HEK293 (cell line): Measurements from ENCODE around the gene TECTA.

Experiments used
- CTCF ChIA-PET: fragments of 350-600 bp; formaldehyde crosslinking; extraction: SDS; loops from one replicate; lab custom pipeline; 2021; ENCODE audit warnings: antibody characterized with exemption; lab: Yijun Ruan, JAX
- POLR2A ChIA-PET: fragments of 300-600 bp; formaldehyde crosslinking; extraction: SDS; loops from one replicate; lab custom pipeline; 2020; ENCODE audit warnings: antibody characterized with exemption, inconsistent platforms; lab: Yijun Ruan, JAX
- H3K27ac ChIP-seq: fragments of 200-500 bp; sonication (Bioruptor generic); 2 replicates; pipeline ENCODE4 v1.5.1; 2014; ENCODE audit warnings: low read depth, low read length, control low read depth, inconsistent platforms; ENCODE audit errors: extremely low read depth
- H3K36me3 ChIP-seq, 2 experiments: fragments of 200-500 bp in 1 of 2; sonication (Bioruptor generic) in 1 of 2; 1 replicate in 1 of 2; 2 replicates in 1 of 2; pipeline ENCODE4 v1.5.1; 2014 to 2017; ENCODE audit warnings: inconsistent platforms in 2 of 2, low read length in 2 of 2; ENCODE audit not compliant: control insufficient read depth in 2 of 2, insufficient read depth in 1 of 2
- H3K4me1 ChIP-seq: fragments of 200-500 bp; sonication (Bioruptor generic); 2 replicates; pipeline ENCODE4 v1.5.1; 2014; ENCODE audit warnings: mild to moderate bottlenecking, low read length, inconsistent platforms; ENCODE audit not compliant: control insufficient read depth, insufficient read depth
- H3K4me3 ChIP-seq: 2 replicates; pipeline ENCODE4 v1.5.1; 2011; ENCODE audit warnings: low read depth, mild to moderate bottlenecking, control low read depth, low read length, moderate library complexity
- H3K9me3 ChIP-seq: fragments of 200-500 bp; sonication (Bioruptor generic); 2 replicates; pipeline ENCODE4 v1.5.1; 2014; ENCODE audit warnings: low read depth, low read length, inconsistent platforms; ENCODE audit not compliant: control insufficient read depth, insufficient read depth
- BCL11B ChIP-seq: fragments of 450-650 bp; formaldehyde crosslinking; IDR thresholded peaks from 2 replicates; pipeline ENCODE4 v1.5.1; 2016; ENCODE audit warnings: low read depth, missing biosample characterization, missing genetic modification characterization
- GLI2 ChIP-seq: fragments of 450-650 bp; formaldehyde crosslinking; IDR thresholded peaks from 2 replicates; pipeline ENCODE4; 2017; ENCODE audit warnings: missing biosample characterization, missing genetic modification characterization, low read depth, borderline replicate concordance
- HOXA7 ChIP-seq: sonication (generic); formaldehyde crosslinking; IDR thresholded peaks from 2 replicates; pipeline ENCODE4 v1.8.1; 2022; ENCODE audit warnings: missing genetic modification reagents, borderline replicate concordance
- ZFP41 ChIP-seq: fragments of 450-650 bp; formaldehyde crosslinking; IDR thresholded peaks from 2 replicates; pipeline ENCODE4 v1.5.1; 2016; ENCODE audit warnings: missing biosample characterization, missing genetic modification characterization, borderline replicate concordance
- ZNF24 ChIP-seq: fragments of 450-650 bp; formaldehyde crosslinking; IDR thresholded peaks from 2 replicates; pipeline ENCODE4 v1.5.1; 2016; ENCODE audit warnings: missing biosample characterization, missing genetic modification characterization
- ZNF423 ChIP-seq: fragments of 450-650 bp; formaldehyde crosslinking; IDR thresholded peaks from 2 replicates; pipeline ENCODE4 v1.5.1; 2016; ENCODE audit warnings: missing biosample characterization, missing genetic modification characterization
- ZNF530 ChIP-seq: fragments of 450-650 bp; formaldehyde crosslinking; IDR thresholded peaks from 2 replicates; pipeline ENCODE4 v1.5.1; 2016; ENCODE audit warnings: low read depth, missing biosample characterization, missing genetic modification characterization
- ZNF549 ChIP-seq: fragments of 450-650 bp; IDR thresholded peaks from 2 replicates; pipeline ENCODE4 v1.5.1; 2018; ENCODE audit warnings: missing biosample characterization, missing genetic modification characterization, mild to moderate bottlenecking, inconsistent platforms, moderate library complexity
- ZNF621 ChIP-seq: fragments of 450-650 bp; formaldehyde crosslinking; IDR thresholded peaks from 2 replicates; pipeline ENCODE4 v1.5.1; 2017; ENCODE audit warnings: missing biosample characterization, missing genetic modification characterization
- ZNF658 ChIP-seq: fragments of 450-650 bp; formaldehyde crosslinking; IDR thresholded peaks from 2 replicates; pipeline ENCODE4; 2016; ENCODE audit warnings: missing biosample characterization, missing genetic modification characterization
- ZNF664 ChIP-seq: fragments of 450-650 bp; formaldehyde crosslinking; IDR thresholded peaks from 2 replicates; pipeline ENCODE4 v1.5.1; 2016; ENCODE audit warnings: missing biosample characterization, missing genetic modification characterization
- ZNF670 ChIP-seq: fragments of 450-650 bp; formaldehyde crosslinking; IDR thresholded peaks from 2 replicates; pipeline ENCODE4 v1.5.1; 2016; ENCODE audit warnings: missing biosample characterization, missing genetic modification characterization, low read depth
- ZNF701 ChIP-seq: fragments of 450-650 bp; formaldehyde crosslinking; IDR thresholded peaks from 2 replicates; pipeline ENCODE4 v1.5.1; 2016; ENCODE audit warnings: missing biosample characterization, missing genetic modification characterization
- ZXDB ChIP-seq: fragments of 450-650 bp; formaldehyde crosslinking; IDR thresholded peaks from 2 replicates; pipeline ENCODE4 v1.5.1; 2016; ENCODE audit warnings: missing biosample characterization, missing genetic modification characterization
- TF ChIP-seq, protein P1 (sequence below): fragments of 450-650 bp; formaldehyde crosslinking; IDR thresholded peaks from 2 replicates; pipeline ENCODE4 v1.5.1; 2016; ENCODE audit warnings: missing biosample characterization, missing genetic modification characterization
- TF ChIP-seq, protein P2 (sequence below): fragments of 450-650 bp; formaldehyde crosslinking; IDR thresholded peaks from 2 replicates; pipeline ENCODE4 v1.5.1; 2016; ENCODE audit warnings: missing biosample characterization, missing genetic modification characterization
- TF ChIP-seq, protein P3 (sequence below): fragments of 450-650 bp; IDR thresholded peaks from 2 replicates; pipeline ENCODE4 v1.5.1; 2018; ENCODE audit warnings: missing biosample characterization, mild to moderate bottlenecking, missing genetic modification characterization
- TF ChIP-seq, protein P4 (sequence below): fragments of 450-650 bp; formaldehyde crosslinking; IDR thresholded peaks from 2 replicates; pipeline ENCODE4 v1.5.1; 2016; ENCODE audit warnings: missing biosample characterization, missing genetic modification characterization
- TF ChIP-seq, protein P5 (sequence below): fragments of 450-650 bp; formaldehyde crosslinking; IDR thresholded peaks from 2 replicates; pipeline ENCODE4; 2016; ENCODE audit warnings: missing biosample characterization, missing genetic modification characterization

Gene TECTA

DNA sequence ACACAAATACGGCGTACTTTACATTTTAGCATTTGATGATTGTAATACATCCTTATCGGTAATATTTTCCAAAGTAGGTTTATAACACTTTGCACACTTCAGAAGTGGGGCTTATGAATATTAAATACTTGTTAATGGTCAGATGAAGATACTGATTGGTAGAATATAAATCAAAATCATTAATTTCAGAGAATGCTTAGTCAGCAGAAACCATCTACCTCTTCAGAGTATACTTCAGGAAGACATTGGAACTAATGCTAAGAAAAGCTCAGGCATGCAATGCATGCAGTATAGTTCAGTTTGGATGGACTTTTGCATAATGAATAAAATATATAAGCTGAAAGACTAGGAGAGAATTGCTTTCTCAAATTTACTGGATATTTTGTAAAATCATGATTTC, 19.7 kb upstream of the TECTA start:
- POLR2A ChIA-PET: no interaction called here
- Histone ChIP-seq H3K9me3 (no peaks in the 10 kb centered on the region), H3K4me3 (no peak overlapping the region), H3K27ac (no peak overlapping the region), H3K4me1 (no peaks in the 10 kb centered on the region), H3K36me3 (peaks cover 0 to 6% of the 10 kb centered on the region in 2 experiments; a peak in 2 of 3 replicates)
- CTCF ChIA-PET: interaction anchor here (0.5 kb wide), 1 partner anchor 778 kb away, joined by 3 read pairs; no protein-coding TSS in a partner anchor
- TF ChIP-seq, protein P1, sequence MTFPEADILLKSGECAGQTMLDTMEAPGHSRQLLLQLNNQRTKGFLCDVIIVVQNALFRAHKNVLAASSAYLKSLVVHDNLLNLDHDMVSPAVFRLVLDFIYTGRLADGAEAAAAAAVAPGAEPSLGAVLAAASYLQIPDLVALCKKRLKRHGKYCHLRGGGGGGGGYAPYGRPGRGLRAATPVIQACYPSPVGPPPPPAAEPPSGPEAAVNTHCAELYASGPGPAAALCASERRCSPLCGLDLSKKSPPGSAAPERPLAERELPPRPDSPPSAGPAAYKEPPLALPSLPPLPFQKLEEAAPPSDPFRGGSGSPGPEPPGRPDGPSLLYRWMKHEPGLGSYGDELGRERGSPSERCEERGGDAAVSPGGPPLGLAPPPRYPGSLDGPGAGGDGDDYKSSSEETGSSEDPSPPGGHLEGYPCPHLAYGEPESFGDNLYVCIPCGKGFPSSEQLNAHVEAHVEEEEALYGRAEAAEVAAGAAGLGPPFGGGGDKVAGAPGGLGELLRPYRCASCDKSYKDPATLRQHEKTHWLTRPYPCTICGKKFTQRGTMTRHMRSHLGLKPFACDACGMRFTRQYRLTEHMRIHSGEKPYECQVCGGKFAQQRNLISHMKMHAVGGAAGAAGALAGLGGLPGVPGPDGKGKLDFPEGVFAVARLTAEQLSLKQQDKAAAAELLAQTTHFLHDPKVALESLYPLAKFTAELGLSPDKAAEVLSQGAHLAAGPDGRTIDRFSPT: no peak
- TF ChIP-seq, protein P2, sequence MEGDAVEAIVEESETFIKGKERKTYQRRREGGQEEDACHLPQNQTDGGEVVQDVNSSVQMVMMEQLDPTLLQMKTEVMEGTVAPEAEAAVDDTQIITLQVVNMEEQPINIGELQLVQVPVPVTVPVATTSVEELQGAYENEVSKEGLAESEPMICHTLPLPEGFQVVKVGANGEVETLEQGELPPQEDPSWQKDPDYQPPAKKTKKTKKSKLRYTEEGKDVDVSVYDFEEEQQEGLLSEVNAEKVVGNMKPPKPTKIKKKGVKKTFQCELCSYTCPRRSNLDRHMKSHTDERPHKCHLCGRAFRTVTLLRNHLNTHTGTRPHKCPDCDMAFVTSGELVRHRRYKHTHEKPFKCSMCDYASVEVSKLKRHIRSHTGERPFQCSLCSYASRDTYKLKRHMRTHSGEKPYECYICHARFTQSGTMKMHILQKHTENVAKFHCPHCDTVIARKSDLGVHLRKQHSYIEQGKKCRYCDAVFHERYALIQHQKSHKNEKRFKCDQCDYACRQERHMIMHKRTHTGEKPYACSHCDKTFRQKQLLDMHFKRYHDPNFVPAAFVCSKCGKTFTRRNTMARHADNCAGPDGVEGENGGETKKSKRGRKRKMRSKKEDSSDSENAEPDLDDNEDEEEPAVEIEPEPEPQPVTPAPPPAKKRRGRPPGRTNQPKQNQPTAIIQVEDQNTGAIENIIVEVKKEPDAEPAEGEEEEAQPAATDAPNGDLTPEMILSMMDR (tag by site-specific recombination): no peak
- TF ChIP-seq ZNF701 (no peak), ZNF664 (tag by site-specific recombination) (no peak), BCL11B (tag by site-specific recombination) (no peak), ZFP41 (tag by site-specific recombination) (no peak), HOXA7 (no peak), ZNF24 (tag by site-specific recombination) (no peak), ZNF621 (tag by site-specific recombination) (no peak), ZNF670 (tag by site-specific recombination) (no peak)
- TF ChIP-seq, protein P3, sequence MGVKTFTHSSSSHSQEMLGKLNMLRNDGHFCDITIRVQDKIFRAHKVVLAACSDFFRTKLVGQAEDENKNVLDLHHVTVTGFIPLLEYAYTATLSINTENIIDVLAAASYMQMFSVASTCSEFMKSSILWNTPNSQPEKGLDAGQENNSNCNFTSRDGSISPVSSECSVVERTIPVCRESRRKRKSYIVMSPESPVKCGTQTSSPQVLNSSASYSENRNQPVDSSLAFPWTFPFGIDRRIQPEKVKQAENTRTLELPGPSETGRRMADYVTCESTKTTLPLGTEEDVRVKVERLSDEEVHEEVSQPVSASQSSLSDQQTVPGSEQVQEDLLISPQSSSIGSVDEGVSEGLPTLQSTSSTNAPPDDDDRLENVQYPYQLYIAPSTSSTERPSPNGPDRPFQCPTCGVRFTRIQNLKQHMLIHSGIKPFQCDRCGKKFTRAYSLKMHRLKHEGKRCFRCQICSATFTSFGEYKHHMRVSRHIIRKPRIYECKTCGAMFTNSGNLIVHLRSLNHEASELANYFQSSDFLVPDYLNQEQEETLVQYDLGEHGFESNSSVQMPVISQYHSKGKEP (tag by site-specific recombination): no peak
- TF ChIP-seq, protein P4, sequence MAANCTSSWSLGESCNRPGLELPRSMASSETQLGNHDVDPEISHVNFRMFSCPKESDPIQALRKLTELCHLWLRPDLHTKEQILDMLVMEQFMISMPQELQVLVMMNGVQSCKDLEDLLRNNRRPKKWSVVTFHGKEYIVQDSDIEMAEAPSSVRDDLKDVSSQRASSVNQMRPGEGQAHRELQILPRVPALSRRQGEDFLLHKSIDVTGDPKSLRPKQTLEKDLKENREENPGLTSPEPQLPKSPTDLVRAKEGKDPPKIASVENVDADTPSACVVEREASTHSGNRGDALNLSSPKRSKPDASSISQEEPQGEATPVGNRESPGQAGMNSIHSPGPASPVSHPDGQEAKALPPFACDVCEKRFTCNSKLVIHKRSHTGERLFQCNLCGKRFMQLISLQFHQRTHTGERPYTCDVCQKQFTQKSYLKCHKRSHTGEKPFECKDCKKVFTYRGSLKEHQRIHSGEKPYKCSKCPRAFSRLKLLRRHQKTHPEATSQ (tag by site-specific recombination): no peak
- TF ChIP-seq, protein P5, sequence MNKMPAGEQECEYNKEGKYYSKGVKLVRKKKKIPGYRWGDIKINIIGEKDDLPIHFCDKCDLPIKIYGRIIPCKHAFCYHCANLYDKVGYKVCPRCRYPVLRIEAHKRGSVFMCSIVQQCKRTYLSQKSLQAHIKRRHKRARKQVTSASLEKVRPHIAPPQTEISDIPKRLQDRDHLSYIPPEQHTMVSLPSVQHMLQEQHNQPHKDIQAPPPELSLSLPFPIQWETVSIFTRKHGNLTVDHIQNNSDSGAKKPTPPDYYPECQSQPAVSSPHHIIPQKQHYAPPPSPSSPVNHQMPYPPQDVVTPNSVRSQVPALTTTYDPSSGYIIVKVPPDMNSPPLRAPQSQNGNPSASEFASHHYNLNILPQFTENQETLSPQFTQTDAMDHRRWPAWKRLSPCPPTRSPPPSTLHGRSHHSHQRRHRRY (tag by site-specific recombination): no peak

DNA sequence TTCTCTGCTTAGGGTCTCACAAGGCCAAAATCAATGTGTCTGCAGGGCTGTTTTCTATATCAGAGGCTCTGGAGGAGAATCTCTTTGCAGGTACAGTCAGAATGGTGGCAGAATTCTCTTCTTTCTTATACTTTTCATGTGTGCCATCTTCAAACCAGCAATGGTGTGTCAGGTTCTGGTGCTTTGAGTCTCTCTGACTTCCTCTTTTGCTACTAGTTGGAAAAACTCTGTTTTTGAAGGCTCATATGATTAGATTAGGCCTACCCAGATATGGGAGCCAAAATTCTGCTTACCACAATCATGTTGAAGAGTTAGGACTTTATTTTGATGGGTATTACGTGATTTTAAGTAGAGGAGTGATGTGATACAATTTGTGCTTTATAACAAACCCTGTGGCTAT, 18.8 kb upstream of the TECTA start:
- Histone ChIP-seq H3K27ac (no peak overlapping the region), H3K4me3 (no peak overlapping the region), H3K36me3 (peaks cover 0 to 15% of the 10 kb centered on the region in 2 experiments; a peak in 2 of 3 replicates), H3K9me3 (no peaks in the 10 kb centered on the region), H3K4me1 (no peaks in the 10 kb centered on the region)
- CTCF ChIA-PET: interaction anchor here (0.7 to 0.9 kb wide), 3 partner anchors 50 to 897 kb away, joined by 3 read pairs; no protein-coding TSS in a partner anchor
- POLR2A ChIA-PET: no interaction called here
- TF ChIP-seq ZNF530 (no peak), ZXDB (no peak), ZNF549 (no peak), ZNF423 (tag by site-specific recombination) (no peak), ZNF658 (tag by site-specific recombination) (no peak), GLI2 (no peak)
